HG03520 (cell line): ENCODE results near the gene HSD3B1.

Source experiments
- ATAC-seq: cut with Tn5 transposase; IDR thresholded peaks from one replicate; pipeline ENCODE4 v1.9.1; 2021; ENCODE audit warnings: mild to moderate bottlenecking, moderate library complexity; ENCODE audit not compliant: unreplicated experiment

The HSD3B1 gene

DNA sequence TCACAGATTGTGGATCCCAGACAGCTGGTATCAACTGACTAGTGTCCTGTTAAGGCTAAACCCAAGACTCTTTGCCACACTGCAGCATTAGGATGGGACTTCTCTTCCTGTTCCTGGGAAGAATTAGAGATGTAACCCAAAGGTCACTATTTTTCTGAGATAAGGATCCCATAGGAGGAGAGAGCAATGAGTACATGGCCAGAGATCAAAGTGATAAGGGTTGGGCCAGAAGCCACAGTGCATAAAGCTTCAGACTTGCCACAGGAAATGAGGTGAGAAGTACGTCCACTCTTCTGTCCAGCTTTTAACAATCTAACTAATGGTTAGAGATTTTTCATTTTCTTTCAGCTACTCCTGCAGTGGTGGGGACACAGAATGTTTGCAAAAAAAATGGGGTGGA, at the start of gene HSD3B1:
Gene HSD3B1 (plus strand): TSS at position 270 of the 400 bp plus-strand sequence. CDS start 267 bp downstream, outside the sequence.
- no peak for ATAC-seq

DNA sequence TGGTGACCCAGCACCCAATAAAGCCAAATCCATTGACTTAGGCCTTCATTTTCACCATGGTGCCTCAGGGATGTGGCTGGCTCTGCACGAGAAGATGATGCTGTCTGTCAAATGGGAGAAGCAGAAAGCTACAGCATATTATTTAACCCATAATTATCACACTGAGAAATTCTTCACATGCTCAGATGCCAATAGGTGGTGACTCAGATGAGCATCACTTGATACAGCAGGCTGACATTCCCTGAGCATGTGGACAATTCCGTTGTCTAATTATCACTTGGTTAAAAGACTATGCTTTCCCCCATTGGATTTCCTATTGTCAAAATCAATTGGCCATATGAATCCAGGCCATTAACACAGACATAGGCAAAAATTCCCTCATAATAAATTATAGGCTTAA, 44.0 kb upstream of the HSD3B1 start:
- ATAC-seq, result no peak

DNA sequence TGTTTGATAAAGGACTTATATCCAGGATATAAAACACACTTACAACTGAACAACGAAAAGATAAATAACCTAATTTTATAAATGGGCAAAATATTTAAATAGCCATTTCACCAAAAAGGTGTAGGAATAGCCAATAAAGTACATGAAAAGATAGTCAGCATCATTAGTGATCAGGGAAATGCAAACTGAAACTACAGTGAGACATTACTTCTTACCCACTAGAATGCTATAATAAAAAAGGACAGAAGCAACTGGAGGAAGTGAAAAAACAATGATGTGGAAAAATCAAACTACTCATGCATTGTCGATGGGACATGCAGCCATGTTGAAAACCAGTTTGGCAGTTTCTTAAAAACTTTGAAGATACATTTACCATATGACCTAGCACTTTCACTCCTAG, 43.4 kb upstream of the HSD3B1 start:
- ATAC-seq, result no peak

DNA sequence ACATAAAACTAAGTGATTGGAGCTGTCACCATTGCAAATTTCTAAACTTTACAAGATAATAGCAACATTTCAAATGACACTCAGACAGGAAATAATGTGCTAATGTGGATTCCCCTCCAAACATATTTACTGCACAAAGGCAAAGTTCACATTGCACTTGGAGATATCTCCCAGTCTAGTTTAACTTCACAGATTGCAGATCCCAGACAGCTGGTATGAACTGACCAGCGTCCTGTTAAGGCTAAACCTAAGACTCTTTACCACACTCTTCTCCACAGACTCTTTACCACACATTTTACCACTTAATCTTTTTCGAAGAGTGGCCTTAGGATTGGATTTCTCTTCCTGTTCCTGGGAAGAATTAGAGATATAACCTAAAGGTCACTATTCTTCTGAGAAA, 40.6 kb upstream of the HSD3B1 start:
- ATAC-seq, result no peak

DNA sequence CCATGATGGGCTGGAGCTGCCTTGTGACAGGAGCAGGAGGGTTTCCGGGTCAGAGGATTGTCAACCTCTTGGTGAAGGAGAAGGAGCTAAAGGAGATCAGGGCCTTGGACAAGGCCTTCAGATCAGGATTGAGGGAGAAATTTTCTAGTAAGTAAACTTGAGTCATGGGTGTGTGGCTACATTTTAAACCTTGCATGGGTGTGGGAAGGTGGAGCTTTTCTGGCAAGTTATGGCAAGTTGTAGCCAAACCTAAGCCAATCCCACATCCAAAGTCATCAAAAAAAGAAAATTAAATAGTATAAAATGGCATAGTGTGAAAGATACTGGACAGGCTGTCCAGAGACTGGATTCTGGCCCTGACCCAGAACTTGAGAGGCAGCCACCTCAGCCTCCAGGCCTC, 39.8 kb upstream of the HSD3B1 start:
- no peak for ATAC-seq

DNA sequence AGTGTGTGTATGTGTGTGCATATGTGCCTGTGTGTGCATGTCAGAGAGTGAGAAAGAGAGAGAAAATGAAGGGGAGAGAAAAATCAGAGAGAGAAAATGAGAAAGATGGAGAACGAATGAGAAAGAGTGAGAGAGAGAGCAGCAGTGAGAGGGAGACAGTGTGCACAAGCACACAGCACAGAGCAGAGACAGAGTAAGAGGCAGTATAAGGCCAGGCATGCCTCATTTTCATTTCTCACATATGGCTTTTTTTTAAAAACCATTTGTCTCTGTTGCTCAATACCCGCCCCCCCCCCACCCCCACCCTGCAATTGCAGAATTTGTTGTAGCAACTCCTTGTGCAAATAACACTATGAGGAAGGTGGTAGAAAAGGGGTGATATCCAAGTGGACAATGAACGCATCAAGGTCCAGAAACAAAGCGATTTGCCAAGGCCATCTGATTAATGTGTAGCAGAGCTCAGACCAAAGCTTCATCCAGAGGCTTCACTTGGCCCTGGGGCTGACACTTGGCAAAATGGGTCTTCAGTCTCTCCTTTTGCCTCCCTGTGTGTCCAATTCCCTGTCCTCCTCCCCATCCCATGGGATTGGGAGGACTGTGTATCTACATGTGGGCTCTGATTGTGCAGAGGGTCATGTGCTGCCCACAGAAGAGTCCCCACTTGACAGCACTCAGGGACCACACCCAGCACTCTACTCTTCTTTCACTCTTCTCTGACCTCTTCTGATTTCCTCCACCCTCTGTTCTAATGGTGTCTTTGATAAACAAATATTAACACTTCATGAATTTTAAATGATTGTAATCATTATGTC, 38.9 kb upstream of the HSD3B1 start:
- ATAC-seq, result no peak

DNA sequence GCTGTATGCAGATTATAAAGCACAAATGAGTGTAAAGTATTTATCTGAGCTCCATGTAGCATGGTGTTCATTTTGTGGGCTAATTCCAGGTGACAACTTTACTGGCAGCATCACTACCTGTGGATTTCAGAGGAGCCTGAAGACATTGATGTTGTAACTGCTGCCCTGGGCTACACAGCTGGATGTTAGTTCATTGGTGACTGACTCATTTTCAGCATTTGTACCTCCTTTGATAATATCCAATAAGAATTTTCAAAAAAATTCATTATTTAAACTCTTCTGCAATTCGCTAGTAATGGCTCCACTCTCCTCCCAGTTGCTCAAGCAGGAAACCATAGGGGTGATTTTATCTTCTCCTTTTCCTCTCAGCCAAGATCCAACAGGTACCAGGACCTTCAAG, 37.3 kb upstream of the HSD3B1 start:
- ATAC-seq, result no peak

DNA sequence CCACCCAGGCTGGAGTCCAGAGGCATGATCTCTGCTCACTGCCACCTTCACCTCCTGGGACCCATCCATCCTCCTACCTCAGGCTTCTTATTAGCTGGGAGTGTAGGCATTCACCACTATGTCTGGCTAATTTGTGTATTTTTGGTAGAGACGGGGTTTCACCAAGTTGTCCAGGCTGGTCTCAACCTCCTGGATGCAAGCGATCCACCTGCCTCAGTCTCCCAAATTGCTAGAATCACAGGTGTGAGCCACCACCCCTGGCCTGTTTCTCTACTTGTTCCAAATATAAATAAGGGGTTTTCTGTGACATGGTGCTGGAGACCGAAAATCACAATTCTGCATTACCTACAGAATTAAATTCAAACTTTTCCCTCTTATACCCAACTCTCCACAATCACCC, 36.6 kb upstream of the HSD3B1 start:
- ATAC-seq, result no peak

DNA sequence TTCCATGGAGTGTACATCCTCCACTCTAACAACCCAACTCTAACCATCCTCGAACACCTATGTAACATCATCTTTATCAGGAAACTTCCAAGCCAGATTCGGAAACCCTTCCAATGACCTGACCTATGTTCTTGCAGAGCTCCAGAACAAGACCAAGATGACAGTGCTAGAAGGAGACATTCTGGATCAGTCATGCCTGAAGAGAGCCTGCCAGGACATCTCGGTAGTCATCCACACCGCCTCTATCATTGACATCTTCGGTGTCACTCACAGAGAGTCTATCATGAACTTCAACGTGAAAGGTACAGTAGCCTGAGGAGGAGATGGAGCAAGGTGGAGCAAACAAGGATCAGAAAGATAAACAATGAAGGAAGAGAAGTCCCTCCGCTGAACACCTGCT, 36.1 kb upstream of the HSD3B1 start:
- ATAC-seq, result no peak

DNA sequence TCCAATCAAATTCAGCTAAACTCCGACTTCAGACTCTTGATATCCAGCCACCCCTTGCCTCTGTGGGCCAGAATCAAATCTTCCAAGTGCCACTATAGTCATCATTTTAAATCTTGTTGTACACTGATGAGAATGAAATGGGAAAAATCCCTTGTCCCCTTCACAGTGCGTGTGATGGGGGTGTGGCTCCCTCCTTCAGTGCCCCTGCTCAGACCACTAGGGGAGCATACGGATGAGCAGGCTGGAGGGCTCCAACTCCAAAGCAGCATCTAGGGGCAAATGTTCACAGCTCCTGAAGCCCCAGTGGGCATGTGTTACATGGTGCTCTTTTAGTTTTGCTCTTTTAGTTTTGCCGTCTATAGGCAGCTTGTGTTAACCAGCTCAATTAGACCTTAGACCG, 35.4 kb upstream of the HSD3B1 start:
- ATAC-seq, result no peak

DNA sequence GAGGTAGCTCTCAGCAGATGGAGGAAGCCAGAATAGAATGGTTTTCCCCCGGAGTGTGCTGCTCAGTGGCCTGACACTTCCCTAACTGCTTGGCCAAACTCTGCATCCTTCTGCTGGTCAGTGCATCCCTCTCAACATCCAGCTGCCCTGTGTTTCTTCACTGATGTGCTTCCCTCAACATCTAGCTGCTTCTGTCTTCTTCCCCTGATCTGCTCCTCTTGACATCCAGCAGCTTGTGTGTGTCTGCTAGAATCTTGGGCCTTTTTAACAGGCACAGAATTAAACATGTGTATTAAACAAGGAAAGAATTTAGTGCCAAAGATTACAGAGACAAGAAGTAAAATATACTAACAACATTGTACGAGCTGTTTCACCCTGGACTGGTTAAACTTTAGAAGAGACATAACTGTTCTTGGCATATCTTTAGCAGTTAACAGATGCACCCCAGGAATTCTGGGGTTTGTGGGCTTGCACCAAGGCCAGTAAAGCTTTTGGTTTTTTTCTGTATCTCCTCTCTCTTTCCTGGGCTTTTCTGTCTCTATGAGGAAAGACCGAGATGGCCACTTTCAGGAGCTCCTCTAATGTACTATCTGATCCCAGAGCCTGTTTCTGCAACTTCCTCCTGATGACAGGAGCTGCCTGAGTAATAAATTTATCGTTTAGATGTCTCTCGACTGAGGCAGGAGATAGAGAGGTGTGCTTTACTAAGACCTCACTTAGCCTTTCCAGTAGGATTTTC, 34.8 kb upstream of the HSD3B1 start:
- ATAC-seq, result no peak

DNA sequence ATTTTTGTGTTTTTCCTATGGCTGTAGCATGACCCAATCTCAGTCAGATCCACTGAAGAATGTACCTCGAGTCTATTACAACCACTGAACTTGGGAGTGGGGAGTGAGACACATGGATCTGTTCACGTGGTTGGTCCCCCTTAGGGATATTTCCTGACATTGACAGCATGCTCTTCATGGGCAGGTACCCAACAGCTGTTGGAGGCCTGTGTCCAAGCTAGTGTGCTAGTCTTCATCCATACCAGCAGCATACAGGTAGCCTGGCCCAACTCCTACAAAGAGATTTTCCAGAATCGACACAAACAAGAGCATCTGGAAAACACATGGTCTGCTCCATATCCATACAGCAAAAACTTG, 34.2 kb upstream of the HSD3B1 start:
- ATAC-seq, result no peak

DNA sequence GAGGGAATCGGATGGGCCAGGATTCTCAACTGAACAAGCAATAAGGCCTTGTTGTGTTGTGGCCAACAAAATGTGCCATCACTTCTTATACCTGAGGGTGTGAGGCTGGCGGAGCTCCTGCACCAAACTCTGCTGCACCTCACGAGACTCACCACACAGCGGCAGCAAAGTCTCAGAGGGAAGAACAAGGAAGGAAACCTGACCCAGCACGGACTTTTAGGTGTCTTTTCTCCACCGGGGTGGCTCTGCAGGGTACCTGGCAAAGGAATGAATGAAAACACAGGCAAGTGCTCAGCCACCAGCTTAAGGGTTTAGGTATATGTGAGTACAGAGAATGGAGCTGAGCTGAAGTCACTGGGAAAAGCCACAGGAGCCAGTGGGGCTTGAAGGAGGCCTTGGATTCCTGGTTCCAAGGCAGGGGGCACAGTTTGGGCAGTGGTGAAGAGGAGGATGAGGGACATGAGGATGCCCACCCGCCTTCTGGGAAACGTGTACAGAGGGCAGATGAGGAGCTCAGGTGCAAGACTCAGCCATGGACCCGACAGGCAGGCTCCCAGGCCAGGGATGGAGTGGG, 31.1 kb upstream of the HSD3B1 start:
- ATAC-seq, result peak; percentile 80

DNA sequence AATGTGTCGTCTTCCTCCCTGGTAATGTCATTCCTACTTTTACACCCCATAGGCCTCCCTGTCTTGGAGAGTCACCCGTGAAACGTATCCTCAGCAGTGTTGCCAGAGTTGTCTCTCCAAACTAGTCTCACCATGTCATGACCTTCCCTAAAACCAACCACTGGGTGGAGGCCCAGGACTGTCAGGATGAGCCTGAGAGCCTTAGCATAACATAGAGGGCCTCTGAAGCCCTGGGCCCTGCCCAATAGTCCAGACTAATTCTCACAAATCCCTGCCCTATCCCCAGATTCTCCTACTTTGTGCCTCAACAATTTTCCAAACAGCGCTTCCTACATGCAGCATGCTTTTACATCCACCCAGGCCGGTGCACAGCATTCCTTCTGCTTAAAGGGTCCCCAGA, 29.3 kb upstream of the HSD3B1 start:
- ATAC-seq, result no peak

DNA sequence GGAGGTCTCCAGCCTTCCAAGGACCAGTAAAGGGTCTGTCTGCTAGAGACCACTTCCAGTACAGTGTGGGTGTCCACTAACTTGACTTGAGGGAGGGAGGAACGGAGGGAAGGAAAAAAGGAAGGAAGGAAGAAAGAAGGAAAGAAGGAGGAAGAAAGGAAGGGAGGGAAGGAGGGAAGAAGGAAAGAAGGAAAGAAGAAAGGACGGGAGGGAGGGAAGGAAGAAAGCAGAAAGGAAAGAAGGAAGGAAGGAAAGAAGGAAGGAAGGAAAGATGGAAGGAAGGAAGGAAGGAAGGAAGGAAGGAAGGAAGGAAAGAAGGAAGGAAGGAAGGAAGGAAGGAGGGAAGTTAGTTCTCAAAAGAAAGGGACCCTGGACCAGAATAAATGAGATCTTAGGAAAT, 26.8 kb upstream of the HSD3B1 start:
- ATAC-seq, result no peak

DNA sequence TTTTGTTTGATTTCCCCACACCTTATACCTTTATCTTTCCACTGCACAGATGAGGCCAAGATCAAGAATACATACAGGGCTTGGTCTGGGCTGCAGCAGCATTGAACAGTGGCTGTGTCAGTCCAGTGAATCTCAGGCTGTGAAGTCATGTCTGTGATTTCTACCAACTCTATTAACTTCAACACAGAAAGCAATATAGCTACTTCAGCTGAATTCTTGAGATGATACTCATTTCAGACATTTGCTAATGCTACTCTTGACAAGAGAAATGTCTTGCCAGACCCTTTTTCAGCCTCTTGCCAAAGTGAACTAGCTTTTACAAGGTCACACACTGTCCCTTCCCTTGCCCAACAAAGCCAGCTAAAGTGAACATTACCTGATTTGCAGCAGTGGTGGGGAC, 25.1 kb upstream of the HSD3B1 start:
- ATAC-seq, result no peak

DNA sequence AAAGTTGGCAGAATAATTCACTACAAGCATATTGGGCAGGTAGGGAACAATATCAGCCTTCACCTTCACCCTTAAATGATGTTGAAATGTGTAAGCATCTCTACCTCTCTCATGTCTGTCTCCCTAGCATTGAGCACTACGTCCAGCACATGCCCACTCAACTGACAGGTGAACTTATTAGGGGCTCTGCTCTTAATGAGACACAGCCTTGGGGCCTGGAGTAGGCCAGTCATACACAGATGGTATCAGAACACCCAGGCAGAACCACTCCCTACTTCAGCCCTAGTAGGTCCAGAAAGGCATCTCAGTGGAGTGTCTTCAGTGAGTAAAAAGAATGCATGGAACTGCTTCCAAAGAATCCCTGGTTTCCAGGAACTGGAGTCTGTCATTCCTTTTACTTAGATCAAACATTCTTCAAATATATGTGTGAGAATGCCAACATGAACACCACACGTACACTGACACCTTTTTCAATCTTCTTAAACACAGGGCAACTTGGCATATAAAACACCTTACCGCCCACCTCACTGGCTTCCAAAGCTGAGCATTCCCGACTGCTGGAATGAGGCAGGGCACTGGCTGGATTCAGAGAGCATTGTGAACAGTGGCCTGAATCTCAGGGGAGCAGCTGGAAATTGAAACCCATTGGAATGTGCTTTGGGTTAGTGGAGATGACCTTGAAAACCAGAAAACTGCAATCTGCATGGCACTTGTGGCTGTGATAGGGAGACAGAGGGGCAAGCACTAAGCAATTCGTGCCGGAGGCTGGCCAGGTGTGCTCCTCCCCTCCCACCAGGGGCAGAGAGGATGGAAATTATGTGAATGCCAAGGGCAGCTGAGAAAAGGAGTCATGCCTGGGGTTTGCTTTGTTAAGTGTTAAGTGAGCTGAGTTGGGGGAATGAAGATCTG, 24.2 kb upstream of the HSD3B1 start:
- no peak for ATAC-seq

DNA sequence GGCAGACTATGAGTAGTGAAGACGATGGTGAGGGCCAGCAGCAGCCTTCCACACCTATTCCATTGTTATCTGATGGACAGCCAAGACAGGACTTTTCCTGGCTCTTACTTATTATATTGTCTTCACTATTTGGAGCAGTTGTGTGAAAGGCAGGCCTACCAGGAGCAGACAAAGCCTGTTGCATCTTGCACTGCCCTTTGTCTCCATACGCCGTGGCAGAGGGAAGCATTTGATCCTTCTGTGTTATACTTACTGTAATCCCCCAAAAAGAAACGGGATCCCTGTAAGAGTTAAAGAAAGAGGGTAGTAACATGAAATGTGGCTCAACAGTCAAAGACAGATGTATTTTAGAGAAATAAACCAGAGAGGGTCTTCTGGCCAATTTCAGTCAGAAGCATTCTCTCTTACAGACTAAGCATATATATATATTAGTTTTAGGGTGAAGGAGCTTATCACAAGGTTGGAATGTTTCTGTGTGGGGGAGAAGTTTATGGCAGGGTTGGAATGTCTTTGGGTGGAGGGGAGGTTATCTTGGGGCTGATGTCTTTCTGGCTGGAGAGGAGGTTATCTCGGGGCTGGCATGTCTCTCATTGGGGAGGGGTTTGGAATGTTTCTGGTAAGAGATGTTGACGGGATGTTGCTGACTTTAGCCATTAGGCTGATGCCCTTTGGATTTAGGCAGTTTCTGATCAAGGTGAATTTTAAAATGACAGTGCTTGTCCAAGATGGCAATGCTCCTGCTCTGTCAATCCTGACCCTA, 23.4 kb upstream of the HSD3B1 start:
- ATAC-seq, result no peak

DNA sequence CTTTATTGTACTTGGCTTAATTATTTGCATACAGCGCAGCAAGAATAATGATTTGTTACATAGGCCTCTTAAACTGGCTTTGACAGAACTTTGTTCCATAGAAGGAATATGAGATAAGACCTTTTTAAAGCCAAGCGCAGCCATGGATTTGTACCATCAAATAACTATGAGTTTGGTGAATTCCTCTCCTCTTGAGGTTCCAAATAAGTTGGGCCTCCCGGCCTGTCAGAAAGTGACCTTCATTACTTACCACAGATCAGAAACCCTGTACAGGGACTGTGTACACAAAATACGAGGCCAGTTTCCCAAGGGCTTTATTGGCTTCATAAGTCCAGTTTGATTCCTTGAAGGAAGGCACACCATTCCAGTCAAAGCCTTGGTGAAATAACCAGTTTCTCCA, 21.8 kb upstream of the HSD3B1 start:
- ATAC-seq, result no peak

DNA sequence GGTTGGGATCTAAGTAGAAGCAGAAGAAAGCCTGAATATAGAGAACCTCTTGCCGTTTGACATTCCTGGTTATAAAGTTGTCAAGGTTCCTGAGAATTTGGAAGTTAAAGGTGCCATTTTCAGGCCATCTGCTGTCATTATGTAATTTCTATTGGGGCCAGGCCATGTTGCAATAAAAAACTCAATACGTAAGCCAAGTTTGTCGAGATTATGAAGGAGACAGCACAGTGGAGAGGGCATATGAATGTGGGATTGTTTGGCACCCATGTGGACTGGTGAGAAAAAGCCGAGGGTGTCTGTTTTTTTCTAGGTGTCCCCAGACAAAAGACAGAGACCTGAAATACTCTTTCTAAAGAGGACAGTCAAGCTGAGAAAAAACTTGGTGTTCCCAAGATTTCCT, 18.8 kb upstream of the HSD3B1 start:
- no peak for ATAC-seq
